ENCODE data around the gene TLE3. TPM values are rescaled to one million over a fixed set of nuclear protein-coding genes. Genes with fewer than 3 reads are reported as not detected.

The TLE3 gene
- total RNA-seq, 4 donors from 2014 or later = 130 to 176 (median 140) TPM

DNA sequence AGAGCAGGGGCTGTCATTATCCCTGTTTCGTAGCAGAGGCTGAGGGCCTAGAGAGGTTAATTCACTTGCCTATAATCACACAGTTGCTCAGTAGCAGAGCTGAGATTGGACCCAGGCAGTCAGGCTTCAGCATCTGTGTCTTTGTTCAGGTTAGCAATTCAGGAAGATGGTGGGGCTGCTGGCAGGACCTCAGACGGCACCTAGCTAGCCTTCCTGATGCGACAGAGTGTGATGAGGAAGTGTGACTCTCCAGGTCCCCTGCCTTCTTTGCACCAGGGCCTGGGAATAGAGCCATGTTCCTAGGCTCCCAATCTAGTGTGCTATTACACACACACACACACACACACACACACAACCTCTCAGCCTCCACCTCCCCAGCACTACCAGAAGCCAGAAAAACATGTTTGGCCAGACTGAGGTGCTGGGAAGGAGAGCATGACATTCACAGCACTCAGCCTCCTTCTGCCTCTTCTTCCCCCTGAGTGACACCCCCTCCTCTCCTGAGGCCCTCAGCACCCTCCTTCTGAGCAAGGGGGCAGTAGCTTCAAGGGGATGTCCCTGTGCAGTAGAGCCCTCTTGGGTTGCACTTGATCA lies 88.9 kb downstream of the TLE3 start:
- TF ChIP-seq, protein P1, sequence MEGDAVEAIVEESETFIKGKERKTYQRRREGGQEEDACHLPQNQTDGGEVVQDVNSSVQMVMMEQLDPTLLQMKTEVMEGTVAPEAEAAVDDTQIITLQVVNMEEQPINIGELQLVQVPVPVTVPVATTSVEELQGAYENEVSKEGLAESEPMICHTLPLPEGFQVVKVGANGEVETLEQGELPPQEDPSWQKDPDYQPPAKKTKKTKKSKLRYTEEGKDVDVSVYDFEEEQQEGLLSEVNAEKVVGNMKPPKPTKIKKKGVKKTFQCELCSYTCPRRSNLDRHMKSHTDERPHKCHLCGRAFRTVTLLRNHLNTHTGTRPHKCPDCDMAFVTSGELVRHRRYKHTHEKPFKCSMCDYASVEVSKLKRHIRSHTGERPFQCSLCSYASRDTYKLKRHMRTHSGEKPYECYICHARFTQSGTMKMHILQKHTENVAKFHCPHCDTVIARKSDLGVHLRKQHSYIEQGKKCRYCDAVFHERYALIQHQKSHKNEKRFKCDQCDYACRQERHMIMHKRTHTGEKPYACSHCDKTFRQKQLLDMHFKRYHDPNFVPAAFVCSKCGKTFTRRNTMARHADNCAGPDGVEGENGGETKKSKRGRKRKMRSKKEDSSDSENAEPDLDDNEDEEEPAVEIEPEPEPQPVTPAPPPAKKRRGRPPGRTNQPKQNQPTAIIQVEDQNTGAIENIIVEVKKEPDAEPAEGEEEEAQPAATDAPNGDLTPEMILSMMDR (IDR thresholded peaks at IDR 0.05) = no peak
- TF ChIP-seq POLR2A (IDR thresholded peaks at IDR 0.05) = no peak
- Histone ChIP-seq H3K9me3 (no peaks in the 10 kb centered on the region), H3K4me1 (no peaks in the 10 kb centered on the region), H3K27ac (peak overlapping the region in 1 of 4 donors; percentile 19), H3K27me3 (no peaks in the 10 kb centered on the region), H3K36me3 (no peaks in the 10 kb centered on the region), H3K4me3 (no peak overlapping the region)
- DNase-seq = peak in 1 of 3 donors; percentile 25

DNA sequence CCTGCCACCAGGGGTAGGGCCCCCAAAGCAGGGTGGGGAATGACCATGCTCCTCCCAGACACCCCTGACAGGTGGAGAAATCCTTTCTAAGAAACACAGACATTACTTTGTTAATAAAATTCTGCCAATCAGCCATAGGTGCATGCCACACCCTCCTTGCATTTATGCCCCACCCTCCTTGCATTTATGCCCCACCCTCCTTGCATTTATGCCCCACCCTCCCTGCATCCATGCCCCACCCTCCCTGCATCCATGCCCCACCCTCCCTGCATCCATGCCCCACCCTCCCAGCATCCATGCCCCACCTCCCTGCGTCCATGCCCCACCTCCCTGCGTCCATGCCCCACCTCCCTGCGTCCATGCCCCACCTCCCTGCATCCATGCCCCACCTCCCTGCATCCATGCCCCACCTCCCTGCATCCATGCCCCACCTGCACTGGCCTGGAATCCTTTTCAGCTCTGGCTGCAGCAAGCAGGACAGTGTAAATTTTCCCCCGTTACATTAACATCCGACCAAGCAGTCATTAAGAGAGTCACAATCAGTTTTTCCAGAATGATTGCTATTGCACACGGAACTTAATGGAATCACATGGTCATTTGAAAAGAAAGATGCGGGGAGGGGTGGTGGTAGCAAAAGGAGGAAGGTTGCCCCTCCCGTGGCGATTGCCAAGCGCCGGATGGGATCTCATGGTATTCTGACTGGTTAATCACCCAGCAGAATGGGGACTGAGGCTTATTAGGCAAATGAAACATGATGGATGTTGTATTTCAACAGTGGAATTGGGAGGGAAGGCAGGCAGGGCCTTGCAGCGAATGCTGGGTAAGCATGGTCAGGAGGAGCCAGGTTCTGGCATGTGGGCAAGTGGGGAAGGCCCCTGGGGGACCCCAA lies 91.2 kb downstream of the TLE3 start:
- no peak for DNase-seq
- Histone ChIP-seq H3K36me3 (no peaks in the 10 kb centered on the region), H3K27me3 (no peaks in the 10 kb centered on the region), H3K4me3 (no peak overlapping the region), H3K27ac (no peak overlapping the region), H3K9me3 (peaks cover 0 to 2% (median 0%) of the 10 kb centered on the region in 4 donors), H3K4me1 (no peaks in the 10 kb centered on the region)
- TF ChIP-seq, protein P1 (IDR thresholded peaks at IDR 0.05) = no peak
- no peak for TF ChIP-seq POLR2A (IDR thresholded peaks at IDR 0.05)

DNA sequence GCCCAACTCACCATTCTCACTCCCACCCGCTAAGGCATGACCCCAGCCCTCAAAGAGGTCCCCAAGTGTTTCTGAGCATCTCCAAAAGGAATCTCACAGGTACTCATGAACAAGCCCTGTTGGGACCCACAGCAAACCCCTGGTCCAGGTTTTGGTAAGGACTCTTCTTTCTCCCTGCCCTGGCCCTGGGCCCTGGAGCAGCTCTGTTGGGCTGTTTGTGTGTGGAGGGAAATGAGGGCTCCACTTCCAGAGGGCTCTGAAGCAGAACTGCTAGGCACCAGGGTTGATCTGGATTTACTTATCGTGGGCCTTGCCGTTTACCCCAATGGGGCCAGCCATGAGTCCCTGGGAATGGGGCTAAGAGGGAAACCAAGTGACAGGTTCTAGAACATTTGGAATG lies 92.9 kb downstream of the TLE3 start:
- H3K9me3 ChIP-seq = peaks cover 0 to 2% (median 0%) of the 10 kb centered on the region in 4 donors
- no peak for DNase-seq
- H3K4me3 ChIP-seq = no peak overlapping the region
- no peaks in the 10 kb centered on the region for H3K4me1 ChIP-seq
- no peaks in the 10 kb centered on the region for H3K27me3 ChIP-seq
- no peak overlapping the region for H3K27ac ChIP-seq
- no peaks in the 10 kb centered on the region for H3K36me3 ChIP-seq
- TF ChIP-seq, protein P1 (IDR thresholded peaks at IDR 0.05) = no peak
- TF ChIP-seq POLR2A (IDR thresholded peaks at IDR 0.05) = no peak

DNA sequence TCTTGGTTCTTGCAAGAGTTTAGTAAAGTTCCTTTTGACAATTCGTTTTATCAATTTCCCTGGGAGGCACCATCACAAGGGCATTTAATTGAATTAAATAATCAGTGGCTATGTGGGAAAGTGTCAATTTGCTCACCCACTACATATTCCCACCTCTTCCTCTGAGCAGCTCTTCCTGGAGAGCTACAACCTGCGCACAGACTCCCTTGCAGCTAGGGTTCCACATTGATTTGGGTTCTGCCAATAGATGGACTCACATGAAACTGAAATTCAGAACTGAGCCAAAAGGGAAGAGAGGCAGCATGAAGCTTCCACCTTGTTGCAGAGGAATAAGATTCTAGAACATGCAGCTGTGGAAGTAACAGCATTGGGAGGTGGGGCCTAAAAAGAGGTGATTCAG lies 94.8 kb downstream of the TLE3 start:
- no peaks in the 10 kb centered on the region for H3K36me3 ChIP-seq
- no peak overlapping the region for H3K4me3 ChIP-seq
- peaks cover 0 to 2% (median 0%) of the 10 kb centered on the region in 4 donors for H3K9me3 ChIP-seq
- TF ChIP-seq POLR2A (IDR thresholded peaks at IDR 0.05) = no peak
- TF ChIP-seq, protein P1 (IDR thresholded peaks at IDR 0.05) = no peak
- no peak overlapping the region for H3K27ac ChIP-seq
- DNase-seq = no peak
- H3K27me3 ChIP-seq = no peaks in the 10 kb centered on the region
- H3K4me1 ChIP-seq = peaks cover 0 to 10% (median 1%) of the 10 kb centered on the region in 4 donors

DNA sequence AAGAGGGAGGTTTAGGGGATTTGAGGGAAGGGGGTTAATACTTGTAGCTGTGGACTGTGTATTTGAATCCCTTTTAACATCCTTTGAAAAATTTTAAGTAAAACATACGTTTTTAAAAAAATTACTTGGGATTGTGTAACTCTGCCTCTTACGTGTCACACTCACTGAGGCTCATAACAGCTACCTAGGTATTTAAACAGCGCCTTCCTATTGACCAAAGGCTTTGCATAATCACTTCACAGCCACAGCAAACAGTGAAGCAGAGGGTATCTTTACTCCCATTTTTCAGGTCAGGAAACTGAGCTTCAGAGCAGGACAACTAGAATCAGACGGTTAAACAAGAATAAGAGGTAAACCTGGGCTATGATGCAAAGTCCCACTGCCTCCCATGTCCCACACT lies 95.9 kb downstream of the TLE3 start:
- no peak overlapping the region for H3K4me3 ChIP-seq
- peaks cover 0 to 17% (median 6%) of the 10 kb centered on the region in 4 donors for H3K4me1 ChIP-seq
- no peaks in the 10 kb centered on the region for H3K27me3 ChIP-seq
- no peak for DNase-seq
- no peak overlapping the region for H3K27ac ChIP-seq
- H3K9me3 ChIP-seq = peaks cover 0 to 2% (median 0%) of the 10 kb centered on the region in 4 donors
- no peaks in the 10 kb centered on the region for H3K36me3 ChIP-seq
- TF ChIP-seq, protein P1 (IDR thresholded peaks at IDR 0.05) = no peak
- no peak for TF ChIP-seq POLR2A (IDR thresholded peaks at IDR 0.05)

Data from Peyer's patch (tissue), 4 donors.